HG03558 (cell line): ENCODE data around the gene FAM168A.

Experiments used
- ATAC-seq: cut with Tn5 transposase; IDR thresholded peaks from one replicate; pipeline ENCODE4 v1.9.1; 2021; ENCODE audit warnings: moderate number of reproducible peaks; ENCODE audit not compliant: unreplicated experiment; ENCODE audit errors: extremely low read depth

The FAM168A gene

GRCh38 chr11:73359930-73360742 lies 237.8 kb downstream of the FAM168A start:
- no peak for ATAC-seq

GRCh38 chr11:73359341-73359740 lies 238.6 kb downstream of the FAM168A start:
- ATAC-seq: no peak

GRCh38 chr11:73358071-73358470 lies 239.8 kb downstream of the FAM168A start:
- ATAC-seq: no peak

GRCh38 chr11:73356979-73357860 lies 240.7 kb downstream of the FAM168A start:
- ATAC-seq: no peak

GRCh38 chr11:73355109-73355508 lies 242.8 kb downstream of the FAM168A start:
- ATAC-seq: no peak

- ATAC-seq: no peak
These were observed 244.5 kb downstream of the FAM168A start for GRCh38 chr11:73353422-73353821.

GRCh38 chr11:73350908-73351636 lies 246.8 kb downstream of the FAM168A start:
- ATAC-seq: no peak
